Measurements from ENCODE around the gene BCAS1. TPM values are rescaled to one million over a fixed set of nuclear protein-coding genes. Genes with fewer than 3 reads are reported as not detected.
A peak's percentile ranks its signal among the peaks of the same experiment; 100 is the strongest.

BCAS1 gene
- total RNA-seq, 1 experiment from 2014 or later: 42.4 TPM

DNA sequence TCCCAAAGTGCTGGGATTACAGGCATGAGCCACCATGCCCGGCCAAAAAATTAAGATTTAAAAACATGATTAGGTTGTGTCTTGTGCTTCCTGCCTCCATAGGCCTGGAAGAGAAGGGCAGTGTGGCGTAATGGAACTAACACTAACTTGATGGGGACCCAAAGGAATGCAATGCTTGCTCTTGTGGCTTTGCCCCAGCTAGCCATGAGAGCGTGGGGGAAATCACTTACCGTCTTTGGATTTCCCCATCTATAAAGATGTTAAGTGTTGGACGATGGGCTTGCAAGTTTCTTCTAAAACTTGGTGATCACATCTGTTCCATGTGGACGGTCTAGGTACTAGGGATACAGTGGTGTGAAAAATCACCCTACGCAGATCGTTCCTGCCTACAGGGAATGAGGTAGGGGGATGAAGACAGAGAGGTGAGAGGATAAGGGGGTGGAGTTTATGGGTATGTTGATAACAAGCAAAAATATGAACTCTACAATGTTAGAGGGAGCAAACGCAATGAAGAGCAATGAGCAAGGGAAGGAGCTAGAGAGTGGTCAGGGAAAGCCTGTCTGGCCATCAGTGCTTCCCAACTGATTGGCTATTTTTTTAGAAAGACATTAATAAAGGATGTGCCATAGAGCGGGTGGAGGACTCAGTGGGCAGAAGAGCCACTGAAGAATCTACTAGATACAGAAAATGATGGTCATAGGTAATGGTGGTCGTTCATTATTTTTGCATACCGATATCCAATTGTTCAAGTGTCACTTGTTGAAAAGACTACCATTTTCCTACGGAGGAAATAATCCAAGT, 165.2 kb downstream of the BCAS1 start:
- DNase-seq (ENCODE audit: low spot score): no peak

DNA sequence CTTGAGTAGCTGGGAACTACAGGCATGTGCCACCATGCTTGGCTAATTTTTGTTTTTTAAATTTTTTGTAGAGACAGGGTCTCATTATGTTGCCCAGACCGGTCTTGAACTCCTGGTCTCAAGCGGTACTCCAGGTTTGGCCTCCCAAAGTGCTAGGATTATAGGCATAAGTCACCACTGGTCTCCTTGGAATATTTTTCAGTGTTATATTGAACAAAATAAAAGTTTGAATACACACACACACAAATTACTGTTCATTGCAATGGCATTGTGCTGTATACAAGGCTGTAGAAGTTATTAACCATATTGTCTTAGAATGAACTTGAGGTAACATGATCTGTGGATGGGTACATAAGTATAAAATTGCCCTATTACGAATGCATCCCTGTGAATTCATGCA, 166.1 kb downstream of the BCAS1 start:
- no peak for DNase-seq (ENCODE audit: low spot score)

DNA sequence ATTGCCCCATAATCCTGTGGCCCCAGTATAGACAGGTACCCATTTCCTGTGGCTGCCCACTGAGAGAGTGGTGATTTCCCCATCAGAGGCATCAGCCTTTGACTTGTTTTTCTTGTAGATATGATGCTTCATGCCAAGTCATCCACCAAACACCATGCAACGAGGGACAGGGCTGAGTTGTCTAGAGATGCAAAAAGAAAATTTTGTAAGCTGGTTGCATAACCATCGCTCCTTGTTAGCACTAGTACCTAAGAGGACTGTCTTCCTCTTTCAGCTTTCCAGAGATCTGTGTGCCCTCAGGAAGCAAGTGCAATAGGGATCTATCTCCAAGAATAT, 166.8 kb downstream of the BCAS1 start:
- DNase-seq (ENCODE audit: low spot score): no peak

DNA sequence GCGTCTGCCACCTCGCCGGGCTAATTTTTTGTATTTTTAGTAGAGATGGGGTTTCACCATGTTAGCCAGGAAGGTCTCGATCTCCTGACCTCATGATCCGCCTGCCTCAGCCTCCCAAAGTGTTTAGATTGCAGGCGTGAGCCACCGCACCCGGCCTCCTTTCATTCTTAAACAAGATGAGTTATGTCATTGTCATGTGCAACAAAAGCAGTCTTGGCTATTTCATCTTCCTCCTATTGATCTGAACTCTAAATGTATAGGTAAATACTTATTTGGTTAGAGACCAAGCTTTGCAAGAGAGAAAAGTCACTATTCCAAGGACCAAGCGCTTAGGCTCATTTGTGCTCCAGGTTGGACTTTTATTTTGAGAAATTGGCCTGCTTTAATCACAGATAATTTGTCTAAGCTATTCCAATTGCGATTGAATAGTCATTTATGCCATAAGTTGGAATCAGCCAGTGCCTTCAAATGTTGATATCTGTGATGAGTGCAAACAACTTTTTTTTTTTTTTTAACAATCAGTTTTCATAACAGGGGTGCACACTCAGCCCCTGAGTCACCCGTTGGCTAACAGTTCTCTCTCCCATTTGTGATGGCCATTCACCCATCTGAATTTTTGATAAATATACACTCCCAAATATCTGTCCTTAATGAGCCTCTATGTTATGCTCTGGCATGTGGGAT, 167.3 kb downstream of the BCAS1 start:
- DNase-seq (ENCODE audit: low spot score): no peak

DNA sequence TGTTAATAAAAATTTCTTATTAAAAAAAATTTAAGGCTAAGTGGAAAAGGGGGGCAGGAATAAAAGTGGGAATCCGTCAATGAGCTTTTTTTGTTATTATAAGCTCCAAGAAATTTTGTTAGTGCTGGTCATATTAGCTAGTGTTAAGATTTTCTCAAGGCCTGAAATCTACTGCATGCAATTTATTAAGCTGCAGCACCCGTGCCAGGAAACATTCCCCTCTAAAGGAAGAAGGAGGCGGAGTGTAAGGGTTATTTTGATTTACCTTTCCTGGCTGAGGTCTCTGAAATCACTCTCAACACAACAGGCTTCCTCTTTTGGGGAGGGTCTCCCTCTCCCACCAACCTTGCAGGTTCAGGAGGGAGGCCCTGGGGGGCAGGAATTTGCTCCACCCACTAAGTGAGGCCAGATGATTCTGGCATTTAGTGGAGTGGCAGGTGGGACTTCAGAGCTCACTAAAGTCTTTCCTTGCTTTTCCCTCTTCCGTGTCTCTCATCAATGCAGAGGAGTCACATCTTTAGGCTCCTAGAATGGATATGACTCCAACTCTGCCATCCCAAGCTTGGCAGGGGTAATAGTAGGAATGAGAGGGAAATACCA, 168.8 kb downstream of the BCAS1 start:
- DNase-seq (ENCODE audit: low spot score): no peak

DNA sequence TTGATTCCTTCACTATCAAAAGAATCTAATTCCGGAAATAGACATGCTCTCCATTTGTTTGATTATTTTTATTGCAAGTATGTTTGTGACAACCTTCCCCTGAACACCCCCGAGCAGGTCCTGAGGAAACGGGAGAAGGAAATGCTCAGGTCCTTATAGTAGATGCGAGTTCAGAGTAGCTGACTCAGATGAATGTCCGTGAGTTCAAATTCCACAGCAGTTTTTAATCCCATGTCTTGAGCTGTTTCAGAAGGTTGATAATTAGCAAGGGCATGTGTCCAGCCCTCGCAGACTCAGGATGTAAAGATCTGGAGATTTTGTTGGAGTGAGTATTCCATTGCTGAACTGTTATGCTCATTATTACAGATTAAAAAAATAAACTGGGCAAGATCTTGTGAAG, 169.3 kb downstream of the BCAS1 start:
- peak; percentile 78 for DNase-seq (ENCODE audit: low spot score)

DNA sequence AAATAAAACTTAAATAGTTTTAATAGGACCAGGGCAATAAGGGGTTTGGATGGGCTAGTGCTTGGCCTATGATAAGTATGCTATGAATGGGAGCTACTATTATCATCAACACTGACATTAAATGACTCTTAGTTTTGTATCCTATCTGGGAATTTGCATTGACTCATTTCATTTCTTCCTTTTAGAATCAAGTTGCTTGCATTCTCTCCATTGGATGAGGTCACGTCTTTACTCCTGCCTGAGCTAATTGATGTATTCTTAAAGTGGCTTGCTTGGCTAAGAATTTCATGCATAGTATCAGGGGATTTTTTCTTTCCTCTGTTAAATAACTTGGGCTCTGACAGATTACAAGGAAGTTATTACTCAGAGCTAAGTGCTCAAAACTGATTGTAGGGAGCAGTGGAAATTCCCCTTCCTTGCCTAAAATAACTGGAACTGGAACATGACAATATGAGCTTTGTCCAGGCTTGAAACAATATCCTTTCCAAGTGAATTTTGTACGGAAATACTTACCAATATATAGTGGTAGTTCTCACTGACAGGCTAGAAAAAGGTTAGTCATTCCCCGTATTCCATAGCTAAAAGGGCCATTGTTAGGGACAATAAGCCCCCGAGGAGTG, 169.9 kb downstream of the BCAS1 start:
- DNase-seq (ENCODE audit: low spot score): no peak

DNA sequence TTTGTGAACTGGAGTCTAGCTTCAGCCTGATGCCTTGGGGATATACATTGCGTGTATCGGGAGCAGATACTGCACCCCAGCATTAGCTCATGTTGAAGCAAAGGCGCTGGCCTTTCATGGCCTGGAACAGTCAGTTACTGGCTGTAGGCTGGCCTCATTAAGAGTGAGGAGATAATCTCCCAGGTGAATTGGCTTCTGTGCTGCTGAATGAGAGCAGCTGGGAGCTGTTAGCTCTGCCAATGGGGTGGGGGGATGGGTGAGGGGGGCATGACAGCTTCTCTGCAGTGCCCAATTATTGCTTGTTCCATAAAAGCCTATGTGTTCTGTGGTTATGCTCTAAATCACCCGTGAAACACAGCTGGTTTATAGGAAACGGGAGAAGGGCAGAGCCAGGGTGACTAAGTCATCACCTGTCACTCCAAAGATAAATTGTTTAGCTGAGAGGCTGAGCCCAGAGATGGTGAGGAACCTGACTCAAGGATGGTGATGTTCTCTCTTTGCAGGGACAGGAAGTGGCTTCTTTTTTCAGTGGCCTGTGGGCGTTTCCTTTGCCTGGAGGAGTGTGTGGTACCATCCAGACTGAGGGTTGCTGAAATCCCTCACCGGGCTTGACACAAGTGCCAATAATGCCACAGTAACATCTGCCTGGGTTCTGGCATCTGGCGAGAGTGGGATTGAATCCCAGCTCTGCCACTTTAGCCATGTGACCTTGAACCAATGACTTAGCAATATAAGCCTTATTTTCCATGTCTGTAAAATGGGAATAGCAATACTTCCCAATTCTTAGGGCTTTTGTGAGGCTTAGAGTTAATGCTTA, 170.8 kb downstream of the BCAS1 start:
- peak; percentile 96 for DNase-seq (ENCODE audit: low spot score)

DNA sequence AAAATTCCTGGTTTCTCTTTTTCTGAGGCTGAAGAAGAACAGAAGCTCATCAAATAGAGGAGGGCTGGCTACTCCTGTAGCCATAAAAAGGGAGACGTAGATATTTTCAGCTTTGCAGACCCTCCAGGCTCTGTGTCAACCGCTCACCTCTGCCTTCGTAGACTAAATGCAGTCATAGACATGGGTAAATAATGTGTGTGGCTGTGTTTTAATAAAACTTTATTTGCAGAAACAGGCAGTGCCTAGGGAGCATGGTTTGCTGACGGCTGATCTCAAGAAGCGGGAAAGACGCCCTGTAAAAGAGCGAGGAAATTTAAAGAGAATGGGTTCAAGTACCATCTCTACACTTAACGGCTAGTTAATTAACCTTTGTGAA, 171.8 kb downstream of the BCAS1 start:
- DNase-seq (ENCODE audit: low spot score): no peak

DNA sequence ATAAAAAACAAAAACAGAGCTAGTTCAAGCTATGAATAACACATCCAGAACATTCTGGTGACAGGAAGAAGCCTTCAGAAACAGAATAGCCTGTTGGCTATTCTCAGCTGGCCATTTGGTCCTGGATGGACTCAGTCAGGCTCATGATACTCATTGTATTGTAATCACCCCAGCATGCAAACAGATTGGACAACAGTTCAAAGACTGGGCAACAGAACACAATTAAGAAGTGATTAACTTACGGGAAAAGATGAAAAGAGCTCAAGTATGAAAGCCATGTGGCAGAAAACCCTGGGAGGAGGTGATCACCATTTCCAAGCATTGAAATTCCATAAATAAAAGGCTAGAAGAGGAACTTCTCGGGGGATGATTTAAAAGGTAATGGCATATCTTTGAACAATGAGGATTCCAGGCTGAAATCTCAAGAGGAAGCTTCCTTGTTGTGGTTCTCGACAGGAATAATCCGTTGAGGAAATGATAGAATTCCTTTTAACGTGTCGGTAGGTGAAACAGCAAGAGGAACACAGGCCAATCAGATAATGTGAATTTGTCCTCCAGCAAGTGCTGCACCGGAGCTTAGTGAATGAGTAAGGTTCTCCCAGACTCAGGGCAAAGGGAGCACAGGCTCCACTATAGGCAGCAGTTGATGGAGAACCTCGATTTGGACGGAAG, 172.4 kb downstream of the BCAS1 start:
- peak; percentile 70 for DNase-seq (ENCODE audit: low spot score)

DNA sequence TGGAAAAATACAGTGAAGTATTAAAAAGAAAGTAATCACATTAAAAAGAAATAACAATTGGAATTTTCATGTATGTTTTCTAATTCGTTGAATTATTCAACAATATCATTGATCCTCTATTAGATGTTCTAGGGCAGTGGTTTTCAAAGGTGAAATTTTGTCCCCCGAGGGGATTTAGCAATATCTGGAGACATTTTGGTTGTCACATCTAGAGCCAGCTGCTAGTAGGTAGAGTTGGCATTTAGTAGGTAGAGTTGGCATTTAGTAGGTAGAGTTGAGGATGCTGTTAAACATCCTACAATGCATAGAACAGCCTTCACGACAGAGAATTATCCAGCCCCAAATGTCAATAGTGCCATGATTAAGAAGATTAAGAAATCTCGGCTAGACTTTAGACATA, 173.7 kb downstream of the BCAS1 start:
- no peak for DNase-seq (ENCODE audit: low spot score)

DNA sequence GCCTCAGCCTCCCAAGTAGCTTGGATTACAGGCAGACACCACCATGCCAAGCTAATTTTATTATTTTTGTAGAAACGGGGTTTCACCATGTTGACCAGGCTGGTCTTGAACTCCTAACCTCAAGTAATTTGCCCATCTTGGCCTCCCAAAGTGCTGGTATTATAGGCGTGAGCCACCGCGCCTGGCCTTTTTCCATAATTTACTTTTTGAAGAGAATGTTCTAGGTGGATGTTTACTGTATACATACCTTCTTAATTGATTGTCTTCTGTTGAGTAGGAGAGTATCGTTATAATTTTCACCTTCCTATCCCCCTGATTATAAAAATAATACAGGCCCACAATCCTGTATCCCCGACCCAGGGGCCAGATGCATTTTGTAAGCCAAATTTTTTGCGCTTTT, 174.4 kb downstream of the BCAS1 start:
- DNase-seq (ENCODE audit: low spot score): no peak

DNA sequence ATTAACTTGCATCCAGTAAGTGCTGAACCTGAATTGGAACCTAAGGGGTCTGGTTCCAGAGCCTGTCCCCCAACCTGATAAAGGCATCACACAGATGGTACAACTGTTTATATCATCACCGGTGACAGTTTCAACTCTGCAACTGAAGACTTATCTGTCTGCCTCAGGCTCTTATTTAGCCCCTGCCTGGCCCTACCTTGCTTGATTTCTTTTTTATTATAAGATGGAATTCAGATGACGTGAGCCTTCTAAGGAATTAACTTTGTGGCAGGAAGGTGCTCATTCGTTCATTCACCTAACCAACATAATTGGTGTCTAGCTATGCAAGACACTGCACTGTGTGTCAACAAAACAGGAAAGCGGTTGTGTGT, 175.0 kb downstream of the BCAS1 start:
- DNase-seq (ENCODE audit: low spot score): no peak

DNA sequence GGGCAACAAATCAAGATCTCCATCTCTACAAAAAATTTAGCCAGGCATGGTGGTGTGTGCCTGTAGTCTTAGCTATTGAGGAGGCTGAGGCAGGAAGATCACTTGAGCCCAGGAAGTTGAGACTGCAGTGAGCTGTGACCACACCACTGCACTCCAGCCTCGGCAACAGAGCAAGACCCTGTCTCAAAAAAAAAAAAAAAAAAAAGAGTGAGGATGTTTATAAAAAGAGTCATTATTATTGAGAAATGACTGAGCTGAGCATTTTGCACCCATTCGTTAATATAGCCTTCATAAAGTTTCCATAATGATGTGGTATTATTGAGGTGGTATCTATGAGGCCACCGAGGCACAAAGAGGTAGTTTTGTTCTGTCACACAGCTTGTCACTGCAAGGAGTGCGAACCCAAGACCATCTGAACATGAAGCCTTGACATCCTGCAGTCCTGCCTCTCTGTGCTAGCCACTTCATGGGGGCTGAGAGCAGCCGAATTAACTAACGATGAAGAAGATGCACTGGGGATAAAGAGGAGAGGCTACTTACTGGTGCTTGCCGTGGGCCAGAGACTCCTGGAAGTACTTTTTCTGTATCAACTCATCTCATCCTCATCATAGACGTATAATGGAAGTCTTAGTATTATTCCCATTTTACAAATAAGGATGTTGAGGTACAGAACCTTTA, 175.5 kb downstream of the BCAS1 start:
- no peak for DNase-seq (ENCODE audit: low spot score)

Small RNA genes lying within 50 kb of the gene (small RNA-seq; reads per million reads assigned to genes)
- not detected for gene MIR4756

Other genes starting within 250 kb of the BCAS1 start
- 1.1 and 1.9 TPM in 2 replicates for gene CYP24A1, start 103.4 kb upstream of the BCAS1 start, total RNA-seq (2014; rRNA removed; shearing (Covaris generic))
- gene PFDN4, start 137.5 kb upstream of the BCAS1 start, total RNA-seq (2014; rRNA removed; shearing (Covaris generic)): 26.8 and 27.9 TPM in 2 replicates